Measurements from ENCODE around the gene PLEKHM3.
"Not testable (repeated sequence)": the region's sequence is repeated elsewhere in the genome, so short reads cannot be mapped to it uniquely, and the experiment has no call there.

PLEKHM3 gene

GRCh38 chr2:208034503-208035140 is 9.3 kb upstream of the PLEKHM3 start:
- DNase-seq, result no peak

GRCh38 chr2:208033701-208034502 is 8.6 kb upstream of the PLEKHM3 start:
- no peak for DNase-seq

- no peak for DNase-seq
Observed at GRCh38 chr2:208031608-208032019, 6.3 kb upstream of the PLEKHM3 start.

GRCh38 chr2:208025814-208026184 is 472 bp upstream of the PLEKHM3 start:
- DNase-seq, result no peak

- DNase-seq, result no peak
Observed at GRCh38 chr2:208024091-208024490, 1.2 kb downstream of the PLEKHM3 start.

- DNase-seq, result no peak
Observed at GRCh38 chr2:208020253-208020652, 5.1 kb downstream of the PLEKHM3 start.

- DNase-seq, result not testable (repeated sequence)
Observed at GRCh38 chr2:208018124-208018712, 7.1 kb downstream of the PLEKHM3 start.

GRCh38 chr2:208017721-208018120 is 7.6 kb downstream of the PLEKHM3 start:
- DNase-seq, result no peak

- no peak for DNase-seq
Observed at GRCh38 chr2:208015475-208015874, 9.9 kb downstream of the PLEKHM3 start.

GRCh38 chr2:208013285-208014178 is 11.8 kb downstream of the PLEKHM3 start:
- no peak for DNase-seq

GRCh38 chr2:208012449-208012848 is 12.9 kb downstream of the PLEKHM3 start:
- DNase-seq, result no peak

- no peak for DNase-seq
Observed at GRCh38 chr2:208010506-208010905, 14.8 kb downstream of the PLEKHM3 start.

GRCh38 chr2:208006833-208007232 is 18.5 kb downstream of the PLEKHM3 start:
- DNase-seq, result no peak

- no peak for DNase-seq
Observed at GRCh38 chr2:208006337-208006736, 19.0 kb downstream of the PLEKHM3 start.

GRCh38 chr2:208001924-208002323 is 23.4 kb downstream of the PLEKHM3 start:
- DNase-seq, result no peak

GRCh38 chr2:208000701-208001395 is 24.5 kb downstream of the PLEKHM3 start:
- DNase-seq, result no peak

GRCh38 chr2:207996848-207997247 is 28.5 kb downstream of the PLEKHM3 start:
- DNase-seq, result no peak

- no peak for DNase-seq
Observed at GRCh38 chr2:207995887-207996286, 29.4 kb downstream of the PLEKHM3 start.

- DNase-seq, result no peak
Observed at GRCh38 chr2:207993151-207993763, 32.1 kb downstream of the PLEKHM3 start.

- DNase-seq, result no peak
Observed at GRCh38 chr2:207991944-207992343, 33.4 kb downstream of the PLEKHM3 start.

- no peak for DNase-seq
Observed at GRCh38 chr2:207990784-207991183, 34.5 kb downstream of the PLEKHM3 start.

GRCh38 chr2:207988975-207989374 is 36.4 kb downstream of the PLEKHM3 start:
- no peak for DNase-seq
